ENCODE measurements around the gene ZAP70.

ZAP70 gene

GRCh38 chr2:97735161-97735561, 21.8 kb downstream of the ZAP70 start:
- no peak for DNase-seq

GRCh38 chr2:97736185-97736584, 22.8 kb downstream of the ZAP70 start:
- DNase-seq, result no peak

DNA sequence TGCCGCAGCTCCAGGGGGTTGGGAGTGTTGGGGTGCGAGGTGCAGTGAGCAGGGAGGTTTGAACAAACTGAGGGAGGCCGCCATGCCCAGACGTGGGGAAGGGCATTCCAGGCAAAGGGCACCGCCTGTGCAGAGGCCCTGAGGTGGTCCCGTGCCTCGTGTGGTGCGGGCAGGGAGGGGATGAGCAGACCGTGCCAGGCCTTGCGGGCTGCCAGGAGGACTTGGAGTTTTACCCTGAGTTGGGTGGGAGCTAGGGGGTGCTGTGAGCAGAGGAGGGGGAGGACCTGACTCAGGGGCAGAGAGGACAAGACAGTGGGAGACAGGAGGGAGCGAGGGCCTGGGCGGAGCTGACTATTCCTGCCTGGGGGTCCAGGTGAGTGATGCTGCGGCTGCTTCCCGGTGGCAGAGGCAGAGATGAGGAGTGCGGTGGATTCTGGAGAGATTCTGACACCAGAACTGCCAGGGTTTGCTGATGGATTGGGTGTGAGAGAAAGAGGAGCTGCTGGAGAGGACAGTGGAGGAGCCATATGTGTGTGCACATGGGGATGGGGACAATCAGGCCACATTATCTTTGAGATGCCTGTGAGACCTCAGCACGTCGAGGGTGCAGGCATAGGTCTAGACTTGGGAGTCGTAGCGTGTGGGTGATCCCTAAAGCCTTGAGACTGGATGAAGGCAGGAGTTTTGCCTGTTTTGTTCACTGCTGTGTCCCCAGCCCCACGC, 23.4 kb downstream of the ZAP70 start:
- DNase-seq, result no peak

DNA sequence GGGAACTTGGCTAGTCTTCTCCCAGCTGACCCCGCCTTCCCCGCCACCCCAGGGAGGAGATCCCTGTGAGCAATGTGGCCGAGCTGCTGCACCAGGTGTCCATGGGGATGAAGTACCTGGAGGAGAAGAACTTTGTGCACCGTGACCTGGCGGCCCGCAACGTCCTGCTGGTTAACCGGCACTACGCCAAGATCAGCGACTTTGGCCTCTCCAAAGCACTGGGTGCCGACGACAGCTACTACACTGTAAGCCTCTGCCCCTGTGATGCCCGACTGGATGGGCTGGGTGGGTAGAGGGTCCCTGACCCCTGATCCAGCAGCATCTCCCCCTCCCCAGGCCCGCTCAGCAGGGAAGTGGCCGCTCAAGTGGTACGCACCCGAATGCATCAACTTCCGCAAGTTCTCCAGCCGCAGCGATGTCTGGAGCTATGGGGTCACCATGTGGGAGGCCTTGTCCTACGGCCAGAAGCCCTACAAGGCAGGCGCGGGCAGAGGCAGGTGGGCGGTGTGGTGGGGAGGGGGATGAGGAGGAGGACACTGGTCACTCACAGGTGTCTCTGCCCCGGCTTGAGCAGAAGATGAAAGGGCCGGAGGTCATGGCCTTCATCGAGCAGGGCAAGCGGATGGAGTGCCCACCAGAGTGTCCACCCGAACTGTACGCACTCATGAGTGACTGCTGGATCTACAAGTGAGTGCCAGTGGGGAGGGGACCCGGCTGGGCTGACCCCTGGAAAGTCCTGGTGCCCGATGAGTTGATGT, 24.2 kb downstream of the ZAP70 start:
- no peak for DNase-seq

- no peak for DNase-seq
Measured at GRCh38 chr2:97738179-97739019, 25.0 kb downstream of the ZAP70 start.

- DNase-seq, result no peak
Measured at GRCh38 chr2:97739020-97739892, 25.9 kb downstream of the ZAP70 start.

- no peak for DNase-seq
Measured at GRCh38 chr2:97739893-97740245, 26.5 kb downstream of the ZAP70 start.

- DNase-seq, result no peak
Measured at GRCh38 chr2:97740590-97741182, 27.3 kb downstream of the ZAP70 start.

GRCh38 chr2:97741251-97741650, 27.9 kb downstream of the ZAP70 start:
- DNase-seq, result no peak

DNA sequence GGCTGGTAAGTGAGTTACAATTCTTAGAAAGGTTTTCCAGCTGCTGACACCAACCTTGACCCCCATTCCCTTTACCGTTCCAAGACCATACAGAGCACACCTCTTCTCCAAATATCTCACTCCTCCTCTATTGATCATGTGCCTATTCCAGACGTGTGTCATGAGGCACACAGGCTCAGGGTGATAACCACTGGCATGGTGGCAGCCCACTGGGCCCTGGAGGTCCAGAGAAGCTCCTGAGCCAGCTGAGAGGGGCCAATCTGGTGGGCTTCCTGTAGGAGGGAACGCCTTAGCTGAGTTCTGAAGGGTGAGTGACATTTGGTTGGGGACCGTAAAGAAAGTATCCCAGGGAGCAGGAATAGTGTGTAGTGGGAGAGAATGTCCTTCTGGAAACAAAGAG, 28.3 kb downstream of the ZAP70 start:
- DNase-seq, result no peak

GRCh38 chr2:97742381-97742847, 29.0 kb downstream of the ZAP70 start:
- no peak for DNase-seq

DNA sequence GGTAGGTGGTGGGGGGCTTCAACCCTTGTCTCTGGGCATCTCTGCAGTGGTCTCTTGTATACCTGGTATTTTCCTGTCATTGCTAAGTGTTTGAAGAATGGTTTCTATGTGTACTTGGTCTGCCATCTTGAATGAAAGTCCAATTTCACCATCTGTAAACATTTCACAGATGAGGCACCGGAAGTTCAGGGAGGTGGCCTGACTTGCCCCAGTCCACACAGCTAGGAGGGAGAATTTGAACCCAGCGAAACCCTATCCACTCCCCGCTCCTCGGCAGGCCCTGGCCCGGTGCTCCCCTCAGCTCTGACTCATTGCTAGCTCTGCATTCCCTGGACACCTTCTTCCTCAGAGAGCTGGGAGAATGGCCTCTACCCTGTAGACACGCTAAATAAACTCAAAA, 30.5 kb downstream of the ZAP70 start:
- no peak for DNase-seq

DNA sequence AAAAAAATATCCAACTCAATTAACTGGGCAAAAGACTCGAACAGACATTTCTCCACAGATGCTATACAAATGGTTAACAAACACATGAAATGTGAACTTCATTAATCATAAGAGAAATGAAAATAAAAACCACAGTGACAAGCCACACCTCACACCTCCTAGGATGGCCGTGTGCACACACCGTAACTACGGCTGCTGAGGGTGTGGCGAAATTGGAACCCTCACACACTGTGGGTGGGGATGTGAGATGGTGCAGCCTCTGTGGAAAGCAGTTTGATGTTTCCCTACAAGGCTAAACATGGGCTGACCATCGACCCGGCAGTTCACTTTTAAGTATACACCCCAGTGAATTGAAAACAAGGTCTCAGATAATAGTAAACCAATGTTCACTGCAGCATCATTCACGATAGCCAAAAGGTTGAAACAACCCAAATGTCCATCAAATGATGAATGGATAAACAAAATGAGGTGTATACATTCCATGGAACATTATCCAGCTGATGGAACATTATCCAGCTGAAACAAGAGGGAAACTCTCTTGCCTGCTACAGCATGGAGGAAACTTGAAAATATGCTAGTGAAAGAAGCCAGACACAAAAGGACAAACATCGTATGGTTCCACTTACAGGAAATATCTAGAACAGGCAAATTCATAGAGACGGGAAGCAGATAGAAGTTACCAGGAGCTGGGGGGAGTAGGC, 32.2 kb downstream of the ZAP70 start:
- no peak for DNase-seq

- no peak for DNase-seq
Measured at GRCh38 chr2:97747285-97747684, 33.9 kb downstream of the ZAP70 start.

- DNase-seq, result no peak
Measured at GRCh38 chr2:97747716-97748115, 34.3 kb downstream of the ZAP70 start.

- no peak for DNase-seq
Measured at GRCh38 chr2:97749581-97749980, 36.2 kb downstream of the ZAP70 start.

DNA sequence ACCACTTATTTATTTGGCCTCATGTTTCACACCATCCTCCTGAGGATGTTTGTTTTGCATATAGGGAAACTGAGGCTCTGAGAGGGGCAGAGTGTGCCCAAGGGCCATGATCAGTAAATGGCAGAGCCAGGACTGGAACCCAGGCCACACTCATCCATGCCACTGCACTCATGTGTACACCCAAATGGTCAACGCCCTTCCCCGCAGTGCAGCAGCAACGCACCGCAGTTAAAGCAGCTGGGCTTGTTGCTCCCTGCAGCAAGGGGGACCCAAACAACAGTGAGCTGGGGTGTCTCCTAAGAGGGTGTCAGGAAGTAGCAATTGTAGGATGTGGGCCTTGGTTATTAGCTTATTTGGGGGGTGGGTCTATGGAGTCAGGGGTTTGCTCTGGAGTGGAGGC, 36.6 kb downstream of the ZAP70 start:
- DNase-seq, result no peak

DNA sequence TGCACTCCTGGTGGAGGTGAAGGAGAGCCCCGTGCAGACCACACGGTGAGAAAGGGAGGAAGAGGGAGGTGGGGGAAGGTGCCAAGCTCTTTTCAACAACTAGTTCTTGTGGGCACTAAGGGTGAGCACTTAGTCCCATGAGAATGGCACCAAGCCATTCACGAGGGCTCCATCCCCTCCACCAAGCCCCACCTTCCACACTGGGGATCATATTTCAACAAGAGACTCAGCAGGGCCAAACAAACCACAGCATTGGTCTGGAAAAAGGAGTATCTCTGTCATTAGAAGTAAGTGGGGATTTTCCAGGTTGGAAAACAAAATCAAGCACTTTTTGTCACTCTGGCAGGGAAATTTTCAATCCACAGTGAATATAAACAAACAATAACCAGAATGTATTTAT, 38.4 kb downstream of the ZAP70 start:
- DNase-seq, result no peak

- peak; percentile 27 for DNase-seq
Measured at GRCh38 chr2:97752342-97753334, 39.3 kb downstream of the ZAP70 start.

- DNase-seq, result no peak
Measured at GRCh38 chr2:97754690-97755346, 41.4 kb downstream of the ZAP70 start.

Data from kidney glomerular epithelial cell (primary cell).